ENCODE data around the gene LMOD2.
"Not testable (repeated sequence)": the region's sequence is repeated elsewhere in the genome, so short reads cannot be mapped to it uniquely, and the experiment has no call there.

Gene LMOD2

GRCh38 chr7:123655614-123656013 is at the start of gene LMOD2:
TSS of gene LMOD2 (plus strand) at chr7:123655866. CDS start at chr7:123655964, 98 bp downstream.
- no peak for DNase-seq

GRCh38 chr7:123607423-123607975 is 48.2 kb upstream of the LMOD2 start:
- DNase-seq: no peak

- no peak for DNase-seq
These were observed 46.4 kb upstream of the LMOD2 start for GRCh38 chr7:123608991-123609882.

- DNase-seq: no peak
These were observed 45.8 kb upstream of the LMOD2 start for GRCh38 chr7:123609883-123610239.

- DNase-seq: no peak
These were observed 43.6 kb upstream of the LMOD2 start for GRCh38 chr7:123612024-123612423.

- DNase-seq: no peak
These were observed 40.3 kb upstream of the LMOD2 start for GRCh38 chr7:123615344-123615743.

- no peak for DNase-seq
These were observed 39.4 kb upstream of the LMOD2 start for GRCh38 chr7:123616223-123616622.

GRCh38 chr7:123621707-123622106 is 34.0 kb upstream of the LMOD2 start:
- no peak for DNase-seq

GRCh38 chr7:123622660-123623386 is 32.8 kb upstream of the LMOD2 start:
- no peak for DNase-seq

GRCh38 chr7:123624527-123625183 is 31.0 kb upstream of the LMOD2 start:
- peak; percentile 83 for DNase-seq

GRCh38 chr7:123625254-123625653 is 30.4 kb upstream of the LMOD2 start:
- no peak for DNase-seq

GRCh38 chr7:123627851-123628250 is 27.8 kb upstream of the LMOD2 start:
- no peak for DNase-seq

- no peak for DNase-seq
These were observed 26.8 kb upstream of the LMOD2 start for GRCh38 chr7:123628829-123629228.

- no peak for DNase-seq
These were observed 26.4 kb upstream of the LMOD2 start for GRCh38 chr7:123629281-123629680.

GRCh38 chr7:123632808-123633207 is 22.9 kb upstream of the LMOD2 start:
- no peak for DNase-seq

- no peak for DNase-seq
These were observed 22.1 kb upstream of the LMOD2 start for GRCh38 chr7:123633553-123633952.

- DNase-seq: not testable (repeated sequence)
These were observed 21.6 kb upstream of the LMOD2 start for GRCh38 chr7:123634011-123634573.

- DNase-seq: peak; percentile 21
These were observed 19.9 kb upstream of the LMOD2 start for GRCh38 chr7:123635551-123636359.

- no peak for DNase-seq
These were observed 18.5 kb upstream of the LMOD2 start for GRCh38 chr7:123637203-123637602.

GRCh38 chr7:123637878-123638277 is 17.8 kb upstream of the LMOD2 start:
- DNase-seq: no peak

GRCh38 chr7:123639631-123640030 is 16.0 kb upstream of the LMOD2 start:
- DNase-seq: no peak

GRCh38 chr7:123640583-123640982 is 15.1 kb upstream of the LMOD2 start:
- DNase-seq: no peak
